ENCODE measurements around the gene DNLZ. TPM values are rescaled to one million over a fixed set of nuclear protein-coding genes. Genes with fewer than 3 reads are reported as not detected.
"Not testable (repeated sequence)": the region's sequence is repeated elsewhere in the genome, so short reads cannot be mapped to it uniquely, and the experiment has no call there.

Gene DNLZ
- total RNA-seq, 1 experiment from 2014 or later = 36.6 TPM

DNA sequence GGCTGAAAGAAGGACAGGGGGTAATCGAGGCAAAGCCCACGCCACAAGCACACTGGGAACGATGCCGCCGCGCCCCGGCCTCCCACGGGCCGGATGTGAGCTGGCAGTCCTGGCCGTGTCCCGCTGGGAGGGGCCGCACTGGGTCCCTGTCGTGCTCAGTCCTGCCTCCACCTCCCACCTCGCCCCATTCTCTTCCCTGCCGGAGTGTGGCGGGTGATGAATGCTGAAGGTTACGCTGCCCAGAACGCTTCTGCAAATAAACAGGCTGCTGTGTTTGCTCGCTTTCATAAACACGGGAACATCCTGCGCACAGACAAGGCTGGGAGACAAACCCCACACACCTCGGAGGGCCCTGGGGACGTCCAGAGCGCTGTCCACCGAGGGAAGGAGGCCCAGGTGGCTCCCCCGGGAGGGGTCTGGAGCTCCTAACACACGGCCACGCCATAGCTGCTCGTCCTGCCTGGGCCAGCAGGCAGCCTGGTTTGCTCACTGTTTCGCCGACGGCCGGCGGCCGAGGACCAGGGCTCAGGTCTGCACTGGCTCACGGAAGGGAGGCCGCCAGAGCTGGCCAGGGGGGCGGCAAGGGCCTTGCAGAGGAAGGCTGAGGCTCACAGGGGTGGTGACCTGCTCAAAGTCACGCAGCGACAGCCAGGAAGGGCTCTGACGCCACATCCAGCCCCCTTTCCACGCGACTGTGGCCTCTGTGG, 2.3 kb downstream of the DNLZ start:
- DNase-seq (ENCODE audit: low read depth) = no peak

DNA sequence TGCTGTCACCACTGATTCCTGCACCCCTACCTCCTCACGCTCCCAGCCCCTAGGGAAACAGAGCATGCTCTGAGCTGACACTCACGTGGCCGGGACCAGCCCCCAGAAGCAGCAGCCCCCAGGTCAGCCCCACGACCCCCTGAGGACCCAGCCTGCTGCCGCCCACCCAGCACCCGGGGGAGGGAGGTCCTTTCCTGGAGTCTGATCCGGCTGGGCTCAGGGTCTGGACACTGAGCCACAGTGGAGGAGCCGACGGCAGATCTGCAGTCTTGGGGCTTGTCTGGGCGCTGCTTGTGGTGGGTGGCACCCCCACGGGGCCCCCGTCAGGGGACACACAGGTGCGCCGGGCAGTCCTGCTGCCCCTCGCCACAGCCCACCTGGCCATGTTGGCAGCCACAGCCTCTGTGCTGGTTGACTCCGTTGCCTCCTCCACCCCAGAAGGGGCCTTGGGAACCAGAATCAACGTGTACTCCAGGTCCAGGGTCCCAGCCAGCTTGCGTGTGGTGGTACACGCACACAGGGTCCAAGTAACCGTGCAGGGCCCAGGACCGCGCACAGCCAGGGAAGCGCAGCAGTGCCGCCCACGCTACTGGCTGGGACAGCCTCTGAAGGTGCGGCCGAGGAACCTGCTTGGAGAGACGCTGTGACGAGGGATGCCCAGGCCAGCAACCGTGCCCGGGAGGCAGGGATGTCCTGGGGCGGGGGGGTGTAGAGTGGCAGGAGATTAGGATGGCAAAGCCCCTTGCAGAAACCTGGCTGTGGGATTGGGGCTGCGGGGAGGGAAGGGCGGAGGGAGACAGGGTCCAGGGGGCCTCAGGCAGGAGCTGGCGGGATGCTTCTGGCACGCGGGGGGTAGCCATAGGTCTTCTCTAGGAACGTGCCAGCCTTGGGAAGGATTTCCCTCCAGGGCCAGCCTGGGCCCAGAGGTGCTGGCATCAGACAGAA, 3.5 kb downstream of the DNLZ start:
- DNase-seq (ENCODE audit: low read depth) = no peak

DNA sequence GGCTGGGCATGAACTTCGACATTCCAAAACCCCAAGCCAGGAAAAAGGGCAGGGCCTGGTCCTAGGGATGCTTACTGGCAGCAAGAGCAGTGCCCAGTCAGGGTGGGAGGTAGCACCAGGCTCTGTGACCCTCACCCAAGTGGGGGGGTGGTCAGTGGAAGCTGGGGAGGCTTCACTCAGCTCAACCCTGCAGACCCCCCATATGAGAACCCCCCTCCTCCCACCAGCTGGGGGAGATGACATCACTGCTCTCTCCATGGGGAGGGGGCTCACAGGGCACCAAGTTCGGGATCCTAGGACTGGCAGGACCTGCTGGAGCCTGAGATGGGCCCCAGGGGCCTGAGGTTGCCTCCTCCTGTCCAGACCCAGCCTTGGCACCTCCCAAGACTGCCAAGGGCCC, 4.7 kb downstream of the DNLZ start:
- no peak for DNase-seq (ENCODE audit: low read depth)

DNA sequence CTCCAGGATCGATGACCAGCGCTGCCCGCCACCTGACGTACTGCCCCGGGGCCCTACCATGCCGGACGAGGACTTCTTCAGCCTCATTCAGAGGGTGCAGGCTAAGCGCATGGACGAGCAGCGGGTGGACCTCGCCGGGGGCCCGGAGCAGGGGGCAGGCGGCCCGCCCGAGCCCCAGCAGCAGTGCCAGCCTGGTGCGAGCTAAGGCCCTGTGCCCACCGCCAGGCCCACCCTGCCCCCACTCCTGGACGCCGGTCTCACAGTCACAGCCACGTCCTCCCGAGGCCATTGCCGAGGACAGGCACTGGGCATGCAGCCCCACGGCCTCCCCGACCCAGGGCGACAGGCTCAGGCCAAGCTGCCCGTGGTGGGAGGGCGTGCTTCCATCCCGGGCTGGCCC, 5.5 kb downstream of the DNLZ start:
- no peak for DNase-seq (ENCODE audit: low read depth)

DNA sequence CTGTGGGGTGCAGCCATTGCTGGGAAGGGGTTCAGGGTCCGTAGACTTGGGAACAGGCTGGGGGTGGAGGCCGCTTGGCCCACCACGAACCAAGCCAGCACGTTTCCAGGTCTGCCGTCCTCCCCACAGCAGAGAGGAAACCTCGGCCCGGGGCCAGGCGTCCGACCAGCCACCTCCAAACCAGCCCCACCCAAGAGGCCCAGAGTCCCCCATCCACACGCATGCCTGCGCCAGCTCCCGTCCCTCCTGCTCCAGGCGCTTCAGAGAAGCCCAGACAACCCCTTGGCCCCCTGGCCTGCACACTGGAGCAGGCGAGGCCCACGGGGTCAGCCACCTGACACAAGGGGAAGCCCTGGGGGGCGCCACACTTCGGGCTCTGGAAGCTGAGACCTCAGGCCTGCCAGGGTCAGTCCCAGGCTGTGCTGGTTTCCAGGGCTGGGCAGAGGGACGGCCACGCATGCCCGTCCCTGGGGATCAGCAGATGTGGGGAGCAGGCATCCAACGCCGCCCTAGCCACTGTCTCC, 6.3 kb downstream of the DNLZ start:
- no peak for DNase-seq (ENCODE audit: low read depth)

DNA sequence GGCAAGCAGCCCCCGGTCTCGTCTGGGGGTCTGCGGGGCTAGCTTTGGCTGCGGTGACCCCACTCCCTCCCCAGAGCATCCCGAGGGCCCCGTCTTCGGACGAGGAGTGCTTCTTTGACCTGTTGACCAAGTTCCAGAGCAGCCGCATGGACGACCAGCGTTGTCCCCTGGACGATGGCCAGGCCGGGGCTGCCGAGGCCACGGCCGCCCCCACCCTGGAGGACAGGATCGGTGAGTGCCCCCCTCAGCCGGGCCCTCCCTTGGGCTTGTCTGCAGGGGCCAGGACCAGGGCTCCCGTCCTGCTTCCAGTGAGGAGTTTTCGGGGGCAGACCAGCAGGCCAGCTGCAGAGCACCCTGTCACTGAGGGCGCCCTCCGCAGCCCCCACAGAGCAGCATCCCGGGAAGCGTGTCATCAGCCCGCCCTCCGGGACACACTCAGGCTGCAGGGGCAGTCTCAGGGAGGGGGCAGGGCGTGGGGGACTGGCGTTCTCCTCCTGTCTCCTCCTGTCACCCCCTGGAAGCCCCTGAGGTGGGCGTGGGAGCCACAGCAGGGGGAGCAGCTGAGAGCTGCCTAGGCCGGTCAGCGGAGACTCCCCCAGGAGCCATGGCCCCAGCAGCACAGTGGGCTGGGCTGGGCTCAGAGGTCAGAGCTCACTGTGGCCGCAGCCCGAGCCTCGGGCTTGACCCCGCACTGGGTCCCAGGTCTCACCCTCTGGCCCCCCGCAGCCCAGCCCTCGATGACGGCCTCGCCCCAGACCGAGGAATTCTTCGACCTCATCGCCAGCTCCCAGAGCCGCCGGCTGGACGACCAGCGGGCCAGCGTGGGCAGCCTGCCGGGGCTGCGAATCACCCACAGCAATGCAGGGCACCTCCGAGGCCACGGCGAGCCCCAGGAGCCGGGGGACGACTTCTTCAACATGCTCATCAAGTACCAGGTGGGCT, 7.7 kb downstream of the DNLZ start:
- DNase-seq (ENCODE audit: low read depth) = no peak

DNA sequence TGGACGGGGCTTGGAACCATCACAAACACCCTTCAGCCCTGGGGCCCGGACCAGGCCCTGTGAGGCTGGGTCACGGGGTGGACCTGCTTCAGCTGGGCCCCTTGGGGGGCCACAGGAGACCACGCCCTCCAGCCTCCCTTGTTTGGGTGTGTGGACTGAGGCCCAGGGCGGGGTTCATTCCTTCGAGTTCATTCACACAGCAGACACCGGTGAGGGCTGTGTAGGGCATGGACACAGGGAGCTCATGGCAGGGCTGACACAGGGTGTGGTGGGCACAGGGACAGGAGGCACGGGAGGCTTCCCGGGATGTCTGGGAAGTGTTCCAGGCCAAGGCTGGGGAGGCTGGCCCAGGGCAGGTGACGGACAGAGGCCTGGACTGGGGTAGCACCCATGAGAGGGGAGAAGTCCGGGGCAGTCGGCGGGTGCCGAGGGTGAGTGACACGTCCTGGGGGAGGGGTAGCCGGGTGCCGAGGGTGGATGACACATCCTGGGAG, 8.9 kb downstream of the DNLZ start:
- no peak for DNase-seq (ENCODE audit: low read depth)

DNA sequence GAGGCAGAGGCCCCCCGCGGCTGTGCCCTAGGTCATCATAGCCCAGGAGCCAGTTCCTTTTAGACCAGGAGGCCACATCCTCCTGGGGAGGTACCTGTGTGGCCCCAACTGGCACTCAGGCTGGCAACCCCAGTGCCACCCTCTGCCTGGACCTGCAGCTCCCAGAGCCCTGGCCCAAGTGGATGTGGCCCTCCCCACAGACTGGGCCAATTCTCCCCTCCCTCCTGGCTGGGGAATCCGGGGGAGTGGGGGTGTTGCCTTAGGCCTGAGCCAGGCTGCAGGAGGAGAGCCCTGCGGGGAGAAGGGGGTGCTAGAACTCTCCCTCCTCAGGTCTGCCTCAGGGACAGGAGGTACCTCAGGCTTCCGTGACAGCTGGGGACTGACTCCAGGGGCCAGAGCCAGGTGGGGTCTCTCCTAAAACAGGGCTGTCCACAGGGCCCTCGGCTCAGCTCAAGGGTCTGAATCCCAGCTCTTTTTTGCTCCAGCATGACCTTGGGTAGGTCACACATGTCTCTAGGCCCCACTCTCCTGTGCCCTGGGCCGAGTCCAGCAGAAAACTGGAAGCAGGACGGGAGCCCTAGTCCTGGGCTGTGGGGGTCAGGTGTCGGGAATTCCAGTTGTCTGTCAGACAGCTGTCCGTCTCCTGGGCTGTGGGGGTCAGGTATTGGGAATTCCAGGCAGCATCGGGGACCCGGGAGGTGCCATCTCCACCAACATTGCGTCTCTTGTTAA, 9.6 kb downstream of the DNLZ start:
- DNase-seq (ENCODE audit: low read depth) = no peak

DNA sequence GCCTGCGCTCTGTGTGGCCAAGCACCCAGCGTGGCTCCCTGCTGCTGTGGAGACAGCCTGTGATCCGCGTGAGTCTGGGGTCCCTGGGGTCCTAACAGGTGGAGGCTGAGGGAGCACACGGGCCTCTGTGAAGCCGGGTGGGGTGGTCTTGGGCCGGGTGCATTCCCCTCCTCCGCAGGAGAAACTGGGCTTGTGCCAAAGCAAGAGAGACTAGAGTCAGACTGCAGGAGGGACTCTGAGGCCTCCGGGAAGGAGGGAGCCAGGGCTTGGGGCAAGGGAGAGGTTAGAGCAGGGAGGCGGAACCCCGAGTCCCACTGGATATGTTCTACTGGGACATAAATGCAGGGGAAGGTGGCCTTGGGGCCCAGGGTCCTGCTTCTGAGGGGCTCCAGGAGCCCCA, 10.5 kb downstream of the DNLZ start:
- no peak for DNase-seq (ENCODE audit: low read depth)

DNA sequence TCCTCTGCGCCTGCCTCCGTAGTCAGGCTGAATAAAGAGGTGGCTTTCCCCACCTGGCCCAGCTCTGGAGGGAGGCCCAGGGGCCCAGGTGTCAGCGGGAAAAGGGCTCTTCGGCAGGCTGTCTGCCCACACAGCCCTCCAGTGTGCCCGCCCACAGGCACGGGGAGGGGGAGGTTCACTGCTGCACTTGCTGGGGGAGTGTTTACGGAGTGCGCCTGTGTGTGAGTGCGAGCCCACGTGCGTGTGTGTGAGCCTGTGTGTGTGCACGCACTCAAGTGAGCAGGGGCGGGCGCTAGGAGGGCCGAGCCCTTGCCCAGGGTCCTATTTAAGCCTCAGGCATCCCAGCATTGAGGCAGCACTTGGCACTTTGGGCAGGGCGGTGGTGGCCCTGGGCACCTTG, 10.9 kb downstream of the DNLZ start:
- DNase-seq (ENCODE audit: low read depth) = no peak

DNA sequence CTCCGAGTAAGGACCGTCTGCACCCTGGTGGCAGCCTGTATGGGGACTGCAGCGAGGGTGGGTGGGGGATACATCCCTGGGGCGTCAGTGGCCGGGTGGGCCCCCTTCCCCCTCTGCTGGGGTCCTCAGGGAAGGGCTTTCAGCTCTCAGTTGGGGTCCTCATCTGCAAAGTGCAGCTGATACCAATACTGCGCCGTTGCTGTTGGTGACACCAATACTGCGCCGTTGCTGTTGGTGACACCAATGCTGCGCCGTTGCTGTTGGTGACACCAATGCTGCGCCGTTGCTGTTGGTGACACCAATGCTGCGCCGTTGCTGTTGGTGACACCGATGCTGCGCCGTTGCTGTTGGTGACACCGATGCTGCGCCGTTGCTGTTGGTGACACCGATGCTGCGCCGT, 11.7 kb downstream of the DNLZ start:
- not testable (repeated sequence) for DNase-seq (ENCODE audit: low read depth)

DNA sequence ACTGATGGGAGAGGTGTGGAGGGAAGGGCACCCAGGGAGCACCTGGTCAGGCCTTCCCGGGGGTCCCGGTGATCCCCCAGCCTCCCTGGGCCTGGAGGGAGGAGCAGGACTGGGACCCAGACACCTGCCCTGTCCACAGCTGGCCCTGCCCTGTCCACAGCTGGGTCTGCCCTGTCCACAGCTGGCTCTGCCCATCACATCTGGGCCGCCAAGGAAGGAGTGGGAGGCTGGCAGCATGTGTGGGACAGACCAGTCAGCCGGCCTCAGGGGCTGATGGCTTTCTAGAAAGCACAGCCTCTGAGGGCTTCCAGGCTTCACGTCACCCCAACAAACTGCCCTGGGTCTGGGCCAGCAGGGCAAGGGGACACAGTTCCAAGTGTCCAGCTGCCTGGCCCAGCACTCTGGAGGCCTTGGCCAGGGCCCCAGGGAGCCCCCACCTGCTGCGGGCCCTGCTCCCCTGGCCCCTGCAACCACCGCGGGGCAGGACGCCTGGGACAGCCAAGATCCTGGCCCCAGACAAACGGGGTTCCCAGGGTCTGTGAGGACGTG, 12.2 kb downstream of the DNLZ start:
- DNase-seq (ENCODE audit: low read depth) = no peak

DNA sequence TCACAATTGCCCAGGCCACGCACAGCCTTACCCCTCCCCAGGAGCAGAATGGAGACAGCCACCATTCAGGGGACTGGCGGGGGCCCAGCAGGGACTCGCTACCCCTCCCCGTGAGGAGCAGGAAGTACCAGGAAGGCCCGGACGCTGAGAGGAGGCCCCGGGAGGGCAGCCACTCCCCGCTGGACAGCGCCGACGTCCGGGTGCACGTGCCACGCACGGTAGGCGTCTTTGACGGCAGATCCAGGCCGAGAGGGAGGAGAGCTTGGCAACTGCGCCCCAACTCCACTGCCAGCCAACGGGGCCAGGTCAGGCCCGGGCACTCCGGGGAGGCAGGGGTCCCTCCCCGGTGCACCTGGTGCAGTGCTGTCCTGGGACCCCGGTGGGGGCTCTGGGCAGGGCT, 14.0 kb downstream of the DNLZ start:
- DNase-seq (ENCODE audit: low read depth) = no peak

DNA sequence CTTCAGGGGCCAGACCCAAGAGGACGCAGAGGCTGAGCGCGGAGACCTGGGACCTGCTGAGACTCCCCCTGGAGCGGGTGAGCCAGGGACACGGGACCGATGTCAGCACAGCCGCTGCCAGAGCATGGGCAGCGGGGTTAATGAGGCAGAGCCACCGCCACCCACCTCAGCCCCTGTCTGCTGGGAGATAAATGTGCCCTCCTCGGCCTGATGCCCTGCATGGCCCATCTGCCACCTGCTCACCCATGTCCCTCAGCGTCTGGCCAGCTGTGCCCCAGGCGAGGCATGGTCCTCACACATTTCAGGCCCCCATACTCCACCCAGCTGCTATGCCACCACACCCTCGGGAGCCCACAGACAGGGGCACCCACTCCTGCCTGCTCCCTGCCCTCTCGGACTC, 14.9 kb downstream of the DNLZ start:
- DNase-seq (ENCODE audit: low read depth) = no peak

DNA sequence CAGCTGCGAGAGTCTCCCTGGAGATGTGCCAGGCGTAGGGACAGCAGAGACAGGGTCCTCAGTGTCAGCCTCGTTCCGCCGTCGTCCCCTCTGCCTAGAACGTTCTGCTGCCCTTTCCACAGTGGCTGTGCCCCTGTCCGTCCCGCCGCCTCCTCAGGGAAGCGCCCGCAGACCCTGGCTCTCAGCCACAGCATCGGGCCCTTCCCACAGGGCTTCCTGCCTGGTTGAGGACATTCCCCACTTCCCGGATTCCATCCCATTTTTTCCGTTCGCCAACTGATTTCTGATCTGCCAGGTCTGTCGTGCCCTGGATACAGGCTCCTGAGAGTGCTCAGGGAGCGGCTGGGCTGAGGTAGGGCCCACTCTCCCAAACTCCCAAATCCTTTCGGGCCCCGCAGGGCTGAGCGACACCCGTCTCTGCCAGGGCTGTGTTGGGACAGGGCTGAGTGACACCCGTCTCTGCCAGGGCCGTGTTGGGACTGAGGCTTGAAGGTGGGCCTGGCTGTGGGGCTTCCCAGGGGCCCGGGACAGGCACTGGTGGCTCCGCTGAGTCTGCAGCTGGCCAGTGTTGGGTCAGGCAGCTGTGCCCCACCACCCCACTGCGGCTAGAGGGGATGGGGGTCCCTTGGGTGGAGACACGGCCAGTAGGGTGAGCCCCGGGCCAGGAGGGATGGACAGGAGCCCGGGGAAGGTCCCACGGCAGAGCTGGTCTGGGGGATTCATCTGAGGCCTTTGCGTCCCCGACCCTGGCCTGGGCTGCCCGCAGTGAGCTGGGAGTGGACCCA, 15.9 kb downstream of the DNLZ start:
- no peak for DNase-seq (ENCODE audit: low read depth)

DNA sequence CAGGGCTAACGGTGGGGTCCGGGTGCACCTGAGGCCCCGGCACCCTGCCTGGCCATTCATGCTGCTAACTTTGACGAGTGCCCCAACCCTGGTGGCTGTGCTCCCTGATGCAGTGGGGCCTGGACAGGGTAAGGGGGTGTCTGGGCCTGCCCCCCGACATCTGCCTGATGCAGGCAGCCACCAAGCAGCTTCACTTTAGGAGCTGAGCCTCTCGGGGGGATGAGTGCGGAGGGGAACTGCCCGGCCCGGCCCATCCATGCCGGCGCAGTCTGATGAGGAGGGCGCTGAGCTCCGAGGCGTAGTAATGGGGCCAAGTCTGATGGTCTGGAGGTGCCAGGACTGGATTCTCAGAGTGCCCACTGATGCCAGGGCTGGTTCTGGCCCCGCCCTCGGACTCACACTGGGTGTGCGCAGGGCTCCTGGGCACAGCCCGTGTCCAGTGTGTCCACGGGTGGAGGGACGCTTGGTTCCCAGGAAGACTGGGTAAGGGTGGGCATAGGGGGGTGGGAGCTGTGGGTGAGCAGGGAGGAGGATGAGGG, 16.5 kb downstream of the DNLZ start:
- DNase-seq (ENCODE audit: low read depth) = no peak

DNA sequence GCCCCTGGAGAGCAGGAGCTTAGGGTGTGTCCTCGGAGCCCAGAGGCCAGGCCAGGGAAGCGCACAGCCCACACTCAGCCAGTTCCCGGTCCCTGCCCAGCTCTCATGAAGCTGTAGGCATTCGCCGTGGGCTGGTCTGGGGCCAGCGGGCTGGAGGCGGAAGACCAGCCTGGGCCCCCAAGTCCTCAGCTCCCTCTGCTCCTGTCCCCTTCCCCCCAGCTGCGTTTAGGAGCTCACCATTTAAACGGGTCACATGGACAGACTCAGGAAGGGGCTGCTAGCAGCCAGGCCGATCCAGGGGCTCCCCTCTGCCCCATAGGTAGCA, 17.4 kb downstream of the DNLZ start:
- no peak for DNase-seq (ENCODE audit: low read depth)

DNA sequence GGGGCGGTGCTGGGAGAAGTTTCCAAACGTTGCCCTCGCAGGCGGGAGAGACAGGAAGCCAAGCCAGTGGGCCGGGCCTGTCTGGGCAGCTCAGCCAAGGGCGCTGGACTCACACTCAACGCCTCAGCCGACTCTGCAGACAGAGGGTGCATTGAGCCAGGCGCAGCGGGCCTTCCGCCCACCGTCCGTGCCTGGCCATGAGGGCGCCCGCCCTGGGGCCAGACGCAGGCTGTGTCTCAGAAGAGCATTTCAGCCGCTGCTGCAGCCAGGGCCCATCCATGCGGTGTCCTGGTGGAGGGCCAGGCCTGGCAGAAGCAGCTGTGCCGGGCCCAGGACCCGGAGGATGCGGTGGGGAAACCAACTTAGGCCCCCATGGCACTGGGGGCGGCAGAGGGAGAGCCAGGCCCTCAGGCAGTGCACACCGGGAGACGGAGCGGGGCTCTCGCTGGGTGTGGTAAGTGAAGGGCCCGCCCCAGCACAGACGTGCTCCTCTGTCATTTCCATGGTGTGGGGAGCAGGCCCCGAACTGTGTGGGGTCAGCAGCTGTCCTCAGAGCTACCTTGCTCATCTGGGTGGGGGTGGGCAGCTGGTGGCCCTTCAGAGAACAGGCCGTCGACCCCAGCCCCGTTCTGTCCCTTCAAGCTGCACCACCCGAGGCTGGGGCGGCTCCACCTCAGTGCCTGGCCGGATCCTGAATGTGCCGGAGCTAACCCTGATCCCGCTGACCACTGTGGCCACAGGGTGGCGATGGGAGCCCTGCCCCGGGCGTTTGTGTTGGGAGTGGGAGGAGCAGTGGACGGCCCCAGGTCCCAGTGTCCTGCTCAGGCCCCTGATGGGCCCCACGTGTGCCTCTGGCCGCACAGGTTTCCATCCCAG, 18.0 kb downstream of the DNLZ start:
- no peak for DNase-seq (ENCODE audit: low read depth)
